Caco-2 (cell line): Measurements from ENCODE around the gene SRA1. TPM values are rescaled to one million over a fixed set of nuclear protein-coding genes. Genes with fewer than 3 reads are reported as not detected.

ENCODE experiments used
- BruUV-seq: library from RNA; stranded (reverse); fragments of 400-500 nt; replicated peaks from 2 replicates; lab custom pipeline; 2021; lab: Mats Ljungman, UMichigan
- CTCF ChIA-PET: fragments of 300-600 bp; sonication (Branson Sonifier 250); formaldehyde crosslinking; loops from one replicate; lab custom pipeline; 2022; ENCODE audit warnings: antibody characterized with exemption; lab: Charles Lee
- POLR2A ChIA-PET: fragments of 300-600 bp; sonication (Branson Sonifier 250); formaldehyde crosslinking; loops from one replicate; lab custom pipeline; 2022; ENCODE audit warnings: antibody characterized with exemption; lab: Charles Lee
- DNase-seq, 2 experiments: peaks; one replicate each; pipeline versions ENCODE4 v3.0.0 to v3.0.0-alpha.2; 2020 to 2022
- H3K27me3 ChIP-seq: replicated peaks from 2 replicates; pipeline ENCODE4 v1.6.0; 2011; ENCODE audit warnings: low read length; ENCODE audit not compliant: control insufficient read depth, insufficient read depth
- H3K36me3 ChIP-seq: 2 replicates; pipeline ENCODE4 v1.5.1; 2011; ENCODE audit warnings: low read length; ENCODE audit not compliant: control insufficient read depth, insufficient read depth
- H3K4me1 ChIP-seq: fragments of 250-450 bp; sonication (Bioruptor Pico); 2 replicates; pipeline ENCODE4 v1.5.1; 2020; ENCODE audit warnings: mild to moderate bottlenecking
- H3K4me3 ChIP-seq: 2 replicates; pipeline ENCODE4 v1.5.1; 2011; ENCODE audit warnings: low read depth, mild to moderate bottlenecking, control low read depth, low read length
- H3K9me3 ChIP-seq: fragments of 250-450 bp; sonication (Bioruptor Pico); 2 replicates; pipeline ENCODE4 v1.5.1; 2020; ENCODE audit warnings: mild to moderate bottlenecking, moderate library complexity
- H3K27ac Mint-ChIP-seq: one replicate; pipeline ENCODE4 v1.8.0; 2022; ENCODE audit warnings: mixed read lengths; ENCODE audit not compliant: unreplicated experiment
- H3K27me3 Mint-ChIP-seq: one replicate; pipeline ENCODE4 v1.8.0; 2022; ENCODE audit warnings: mixed read lengths; ENCODE audit not compliant: insufficient read depth, unreplicated experiment
- H3K36me3 Mint-ChIP-seq: one replicate; pipeline ENCODE4 v1.8.0; 2022; ENCODE audit warnings: mild to moderate bottlenecking, mixed read lengths; ENCODE audit not compliant: insufficient read depth, unreplicated experiment
- H3K4me1 Mint-ChIP-seq: one replicate; pipeline ENCODE4 v1.8.0; 2022; ENCODE audit warnings: low read depth, mixed read lengths; ENCODE audit not compliant: unreplicated experiment
- H3K4me3 Mint-ChIP-seq: one replicate; pipeline ENCODE4 v1.8.0; 2022; ENCODE audit warnings: mild to moderate bottlenecking, moderate library complexity, mixed read lengths; ENCODE audit not compliant: unreplicated experiment
- H3K9me3 Mint-ChIP-seq: one replicate; pipeline ENCODE4 v1.8.0; 2022; ENCODE audit warnings: mixed read lengths; ENCODE audit not compliant: unreplicated experiment
- CTCF ChIP-seq, 2 experiments: fragments of 200-600 bp in 1 of 2; IDR thresholded peaks; 1 replicate in 1 of 2; 2 replicates in 1 of 2; pipeline versions ENCODE4 v1.5.1 to v1.8.0; 2011 to 2022; ENCODE audit warnings: antibody characterized with exemption in 1 of 2, control low read depth in 1 of 2, inconsistent platforms in 1 of 2, low read depth in 1 of 2, low read length in 1 of 2, mild to moderate bottlenecking in 1 of 2, moderate library complexity in 1 of 2; ENCODE audit not compliant: insufficient read depth in 1 of 2, severe bottlenecking in 1 of 2, unreplicated experiment in 1 of 2
- intact Hi-C: fragments of 100-400 bp; cut with micrococcal nuclease; formaldehyde crosslinking; loops from one replicate; pipeline ENCODE4 v1.10.0; 2022; ENCODE audit not compliant: unreplicated experiment
- total RNA-seq: library from RNA; stranded (reverse); gene quantifications from 2 replicates; pipeline ENCODE4 v1.2.3, GENCODE V29; 2022

The SRA1 gene
- total RNA-seq, 1 experiment from 2014 or later = 50.3 TPM

GRCh38 chr5:140551872-140552271 lies 5.4 kb downstream of the SRA1 start:
- no peak overlapping the region for H3K4me3 Mint-ChIP-seq
- no peak overlapping the region for H3K27ac Mint-ChIP-seq
- no peaks in the 10 kb centered on the region for H3K9me3 Mint-ChIP-seq
- Histone ChIP-seq H3K9me3 (no peaks in the 10 kb centered on the region), H3K4me1 (peaks cover 10% of the 10 kb centered on the region), H3K4me3 (no peak overlapping the region), H3K36me3 (peaks cover 6% of the 10 kb centered on the region), H3K27me3 (no peaks in the 10 kb centered on the region)
- peaks cover 32% of the 10 kb centered on the region for H3K4me1 Mint-ChIP-seq
- no peaks in the 10 kb centered on the region for H3K27me3 Mint-ChIP-seq
- TF ChIP-seq CTCF (IDR thresholded peaks at IDR 0.05; ENCODE audit: insufficient read depth in 1 of 2, low read depth in 1 of 2, low read length in 1 of 2, severe bottlenecking in 1 of 2, unreplicated experiment in 1 of 2) = no peak
- peaks cover 89% of the 10 kb centered on the region for H3K36me3 Mint-ChIP-seq
- no peak for DNase-seq
- intact Hi-C loops = no loop called here
- POLR2A ChIA-PET = interaction anchor here (0.6 kb wide), 1 partner anchor 120 kb away, joined by 4 read pairs; no protein-coding TSS in a partner anchor
- CTCF ChIA-PET = no interaction called here
- no TSS peak for BruUV-seq

GRCh38 chr5:140550147-140551079 lies 6.9 kb downstream of the SRA1 start:
- peaks cover 28% of the 10 kb centered on the region for H3K4me1 Mint-ChIP-seq
- peaks cover 92% of the 10 kb centered on the region for H3K36me3 Mint-ChIP-seq
- no peak for TF ChIP-seq CTCF (IDR thresholded peaks at IDR 0.05; ENCODE audit: insufficient read depth in 1 of 2, low read depth in 1 of 2, low read length in 1 of 2, severe bottlenecking in 1 of 2, unreplicated experiment in 1 of 2)
- POLR2A ChIA-PET = no interaction called here
- H3K27ac Mint-ChIP-seq = peak overlapping the region; percentile 64
- CTCF ChIA-PET = no interaction called here
- H3K9me3 ChIP-seq = no peaks in the 10 kb centered on the region
- BruUV-seq = no TSS peak
- H3K9me3 Mint-ChIP-seq = no peaks in the 10 kb centered on the region
- H3K4me3 ChIP-seq = no peak overlapping the region
- intact Hi-C loops = no loop called here
- no peak for DNase-seq
- peaks cover 6% of the 10 kb centered on the region for H3K36me3 ChIP-seq
- H3K4me3 Mint-ChIP-seq = peak overlapping the region; percentile 5
- H3K27me3 ChIP-seq = no peaks in the 10 kb centered on the region
- H3K27me3 Mint-ChIP-seq = no peaks in the 10 kb centered on the region
- H3K4me1 ChIP-seq = peaks cover 13% of the 10 kb centered on the region

GRCh38 chr5:140549237-140550144 lies 7.8 kb downstream of the SRA1 start:
- H3K4me1 ChIP-seq = peaks cover 13% of the 10 kb centered on the region
- peaks cover 6% of the 10 kb centered on the region for H3K36me3 ChIP-seq
- TF ChIP-seq CTCF (IDR thresholded peaks at IDR 0.05; ENCODE audit: insufficient read depth in 1 of 2, low read depth in 1 of 2, low read length in 1 of 2, severe bottlenecking in 1 of 2, unreplicated experiment in 1 of 2) = no peak
- peaks cover 92% of the 10 kb centered on the region for H3K36me3 Mint-ChIP-seq
- ChIA-PET CTCF (no interaction called here), POLR2A (no interaction called here)
- peak overlapping the region; percentile 69 for H3K4me3 Mint-ChIP-seq
- H3K9me3 Mint-ChIP-seq = no peaks in the 10 kb centered on the region
- H3K4me1 Mint-ChIP-seq = peaks cover 28% of the 10 kb centered on the region
- no TSS peak for BruUV-seq
- peak overlapping the region; percentile 64 for H3K27ac Mint-ChIP-seq
- intact Hi-C loops = no loop called here
- no peaks in the 10 kb centered on the region for H3K27me3 ChIP-seq
- no peak for DNase-seq
- H3K27me3 Mint-ChIP-seq = no peaks in the 10 kb centered on the region
- H3K4me3 ChIP-seq = no peak overlapping the region
- H3K9me3 ChIP-seq = no peaks in the 10 kb centered on the region
